Left lobe of liver (tissue), 2 donors: ENCODE results near the gene IGF2R. TPM values are rescaled to one million over a fixed set of nuclear protein-coding genes. Genes with fewer than 3 reads are reported as not detected.
A peak's percentile ranks its signal among the peaks of the same experiment; 100 is the strongest.

Experiments used
- ATAC-seq: fragments of 200-7000 bp; cut with Tn5 transposase; one replicate; pipeline ENCODE4 v1.9.1; 2020; ENCODE audit warnings: mild to moderate bottlenecking, moderate library complexity
- DNase-seq: peaks from one replicate; pipeline ENCODE4 v3.0.0-alpha.2; 2020; ENCODE audit warnings: low spot score
- total RNA-seq: library from RNA; stranded (reverse); gene quantifications from one replicate; pipeline ENCODE4 v1.2.1, GENCODE V29; 2021
- donor health status: DM: no; HTN: no; CAD: no; lungs with moderate emphysema.
- donor health status: DM: no; HTN: yes; CAD: no.

Gene IGF2R
- total RNA-seq, 1 donor from 2014 or later: 51.5 TPM

DNA sequence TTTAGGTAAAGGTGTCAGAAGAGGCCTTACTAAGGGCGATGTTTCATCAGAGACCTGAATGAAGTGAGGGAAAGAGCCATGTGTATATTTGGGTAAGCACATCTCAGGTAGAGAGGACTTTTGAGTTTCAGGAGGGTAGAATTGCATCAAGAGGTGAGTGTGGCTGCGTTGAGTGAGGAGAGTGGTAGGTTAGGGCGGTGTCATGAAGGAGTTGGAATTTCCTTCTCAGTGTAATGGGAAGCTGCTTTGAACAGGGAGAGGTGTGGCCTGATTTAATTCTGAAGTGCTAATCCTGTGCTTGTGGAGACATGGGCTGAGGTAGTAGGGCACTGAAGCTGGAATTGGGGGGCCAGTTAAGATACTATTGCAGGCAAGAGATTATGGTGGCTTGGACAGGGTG is 53.9 kb downstream of the IGF2R start:
- ATAC-seq (no peak), DNase-seq (no peak)

GRCh38 chr6:160024152-160024551 is 55.3 kb downstream of the IGF2R start:
- no peak for DNase-seq
- no peak for ATAC-seq

GRCh38 chr6:160027076-160027475 is 58.2 kb downstream of the IGF2R start:
- DNase-seq: no peak
- ATAC-seq: no peak

- DNase-seq (no peak), ATAC-seq (no peak)
Observed at GRCh38 chr6:160027931-160028330, 59.0 kb downstream of the IGF2R start.

DNA sequence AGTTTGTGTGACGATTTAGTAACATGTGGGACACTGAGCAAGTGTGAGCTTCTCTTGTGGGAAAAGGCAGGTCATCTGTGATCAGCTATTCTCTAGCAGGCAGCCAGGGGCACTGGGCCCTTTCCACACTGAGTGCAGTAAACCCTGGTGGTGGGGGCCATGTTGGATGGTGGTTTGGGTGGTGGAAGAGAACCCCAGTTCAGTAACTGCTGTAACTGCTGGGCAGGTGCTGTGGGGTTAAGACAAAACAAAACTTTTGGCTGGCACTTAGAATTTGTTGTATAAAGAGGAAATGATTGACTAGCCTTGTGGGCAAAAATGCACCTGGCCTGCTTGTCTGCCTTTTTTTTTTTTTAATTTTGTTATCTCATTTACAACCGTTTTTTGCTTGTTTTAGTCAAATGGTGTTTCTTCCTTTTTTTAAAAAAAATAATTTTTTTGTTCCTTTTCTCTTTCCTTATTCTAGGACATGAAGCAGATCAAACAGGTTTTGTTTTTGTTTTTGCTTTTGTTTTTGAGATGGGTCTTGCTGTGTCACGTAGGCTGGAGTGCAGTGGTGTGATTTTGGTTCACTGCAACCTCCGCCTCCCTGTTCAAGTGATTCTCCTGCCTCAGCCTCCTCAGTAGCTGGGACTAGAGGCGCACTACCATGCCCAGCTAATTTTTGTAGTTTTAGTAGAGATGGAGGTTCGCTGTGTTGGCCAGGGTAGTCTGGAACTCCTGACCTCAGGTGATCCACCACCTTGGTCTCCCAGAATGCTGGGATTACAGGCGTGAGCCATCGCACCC is 59.8 kb downstream of the IGF2R start:
- ATAC-seq: peak; percentile 53
- DNase-seq: no peak

GRCh38 chr6:160029525-160029924 is 60.6 kb downstream of the IGF2R start:
- DNase-seq (no peak), ATAC-seq (no peak)

DNA sequence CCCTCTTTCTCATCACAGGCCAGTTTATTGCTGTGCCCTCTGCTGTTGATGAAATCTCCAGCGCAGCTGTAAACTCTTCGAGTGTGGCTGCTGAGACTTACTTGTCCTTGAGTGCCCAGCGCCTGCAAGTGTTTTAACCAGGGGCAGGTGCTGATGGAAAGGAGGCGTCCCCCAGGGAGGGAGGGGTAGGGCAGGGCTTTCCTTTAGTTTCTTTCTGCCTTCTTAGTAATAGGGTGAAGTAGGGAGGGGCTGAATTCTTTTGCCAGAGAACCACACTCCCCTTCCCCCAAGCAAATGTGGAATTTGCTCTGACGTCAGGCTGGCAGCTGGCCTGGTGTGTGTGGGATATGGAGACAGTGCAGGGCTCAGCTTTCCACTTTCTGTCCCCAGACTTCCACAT is 61.2 kb downstream of the IGF2R start:
- ATAC-seq: peak; percentile 85
- peak; percentile 77 for DNase-seq

DNA sequence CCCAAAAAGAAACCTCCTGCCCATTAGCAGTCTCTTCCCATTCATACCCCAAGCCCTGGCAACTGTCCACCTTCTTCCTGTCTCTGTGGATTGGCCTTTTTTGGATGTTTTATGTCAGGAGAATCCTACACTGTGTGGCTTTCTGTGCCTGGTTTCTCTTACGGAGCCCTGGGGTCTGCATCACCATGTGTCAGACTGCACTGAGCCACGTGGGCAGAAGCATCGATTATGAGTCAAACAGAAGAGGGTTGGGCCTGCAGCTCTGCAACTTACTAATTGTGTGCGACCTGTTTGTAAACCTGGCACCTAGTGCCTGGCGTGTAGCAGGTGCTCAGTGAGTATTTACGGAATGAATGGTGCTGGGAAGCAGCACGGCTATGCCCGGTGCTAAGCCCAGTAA is 62.6 kb downstream of the IGF2R start:
- ATAC-seq (no peak), DNase-seq (no peak)

DNA sequence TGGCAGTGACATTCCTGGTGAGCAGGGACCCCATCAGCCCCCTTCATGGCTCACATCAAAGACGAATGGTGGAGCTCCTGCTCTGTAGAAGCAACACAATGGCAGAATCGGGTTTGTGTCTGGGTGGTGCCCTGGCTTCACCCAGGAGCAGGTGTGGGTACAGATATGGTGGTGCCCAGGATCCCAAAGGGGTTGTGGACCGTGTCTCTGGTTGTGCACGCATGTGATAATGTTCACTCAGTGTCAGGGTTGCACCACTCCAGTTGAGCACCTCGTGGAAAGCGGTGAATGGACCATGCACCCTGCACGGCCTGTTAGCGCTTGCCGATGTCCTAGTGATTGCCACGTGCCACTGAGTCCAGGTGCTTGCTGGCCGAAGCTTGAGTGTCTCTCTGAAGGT is 63.0 kb downstream of the IGF2R start:
- ATAC-seq (no peak), DNase-seq (no peak)

- DNase-seq (no peak), ATAC-seq (no peak)
Observed at GRCh38 chr6:160032538-160032937, 63.7 kb downstream of the IGF2R start.

- peak; percentile 63 for ATAC-seq
Observed at GRCh38 chr6:160034036-160034930, 65.4 kb downstream of the IGF2R start.

GRCh38 chr6:160035241-160035640 is 66.4 kb downstream of the IGF2R start:
- ATAC-seq: no peak

More at GRCh38 chr6:160034036-160034930, 65.4 kb downstream of the IGF2R start:
- DNase-seq: no peak

DNA sequence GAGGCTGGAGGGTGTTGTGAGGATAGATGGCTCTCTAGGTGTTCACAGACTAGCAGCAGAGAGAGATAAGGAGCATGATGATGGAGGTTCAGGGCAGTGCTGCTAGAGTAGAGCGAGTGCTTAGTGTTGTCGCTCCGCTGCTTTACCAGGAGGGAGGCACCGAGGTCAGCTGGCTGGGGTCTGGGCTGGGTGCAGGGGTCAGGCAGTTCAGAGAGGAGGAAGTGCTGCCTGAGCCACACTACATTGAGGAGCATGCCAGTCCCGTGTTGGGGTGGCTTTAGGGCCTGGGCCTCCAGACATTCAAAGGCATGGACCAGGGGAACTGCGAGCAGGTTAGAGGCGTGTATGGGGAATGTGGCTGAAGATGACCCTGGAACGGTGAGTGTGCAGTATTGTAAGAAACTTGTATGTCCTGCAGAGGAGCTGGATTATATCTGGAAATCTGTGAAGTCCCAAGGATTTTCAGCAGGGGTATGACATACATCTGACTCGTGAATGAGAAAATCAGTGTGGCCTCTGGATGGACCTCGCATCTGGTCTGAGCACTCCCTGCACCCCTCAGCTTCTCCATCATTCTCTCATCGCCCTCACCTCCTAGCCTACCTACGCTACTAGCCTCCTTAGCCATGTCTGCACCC is 66.9 kb downstream of the IGF2R start:
- ATAC-seq: no peak
- DNase-seq: no peak

More at GRCh38 chr6:160035241-160035640, 66.4 kb downstream of the IGF2R start:
- DNase-seq: no peak

- DNase-seq (no peak), ATAC-seq (no peak)
Observed at GRCh38 chr6:160036331-160036695, 67.4 kb downstream of the IGF2R start.

DNA sequence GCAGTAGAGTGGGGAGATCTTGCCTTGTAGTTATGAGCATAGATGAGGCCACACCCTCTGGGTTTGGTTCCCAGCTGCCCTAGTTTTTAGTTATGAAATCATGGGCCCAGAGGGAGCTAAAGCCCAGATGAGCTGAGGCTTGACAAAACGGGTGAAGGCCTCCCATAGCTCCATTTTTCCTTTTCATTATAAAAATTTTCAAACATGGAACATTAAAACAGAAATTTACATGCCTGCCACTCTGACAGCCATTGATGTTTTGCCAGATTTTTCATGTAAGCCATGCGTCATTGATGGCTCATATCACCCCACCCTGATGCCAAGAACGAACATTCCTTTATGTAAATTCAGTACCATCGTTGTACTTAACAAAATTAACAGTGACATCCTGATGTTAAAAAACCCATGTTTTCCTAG is 67.9 kb downstream of the IGF2R start:
- ATAC-seq: peak; percentile 34

DNA sequence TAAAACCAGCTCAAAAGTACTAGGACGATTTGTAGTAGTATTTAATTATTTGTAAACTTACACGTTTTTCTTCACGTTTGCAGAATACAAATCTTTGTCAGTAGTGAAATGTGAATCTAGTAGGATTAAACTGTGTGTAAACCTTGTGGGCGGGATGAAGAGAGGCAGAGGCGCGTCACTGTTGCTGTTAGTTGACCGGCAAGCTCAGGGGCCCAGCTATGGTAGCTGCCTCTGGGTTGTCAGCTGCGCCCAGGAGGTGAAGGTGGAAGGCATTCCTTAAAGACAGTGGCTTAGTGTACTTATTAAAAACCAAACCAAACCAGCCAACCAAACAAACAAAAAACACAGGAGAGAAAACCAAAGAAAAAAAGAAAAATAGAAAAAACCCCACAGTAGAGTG is 69.6 kb downstream of the IGF2R start:
- DNase-seq (no peak), ATAC-seq (no peak)

More for the DNA sequence above, 67.9 kb downstream of the IGF2R start:
- no peak for DNase-seq

GRCh38 chr6:160039441-160039840 is 70.6 kb downstream of the IGF2R start:
- ATAC-seq (no peak), DNase-seq (no peak)

DNA sequence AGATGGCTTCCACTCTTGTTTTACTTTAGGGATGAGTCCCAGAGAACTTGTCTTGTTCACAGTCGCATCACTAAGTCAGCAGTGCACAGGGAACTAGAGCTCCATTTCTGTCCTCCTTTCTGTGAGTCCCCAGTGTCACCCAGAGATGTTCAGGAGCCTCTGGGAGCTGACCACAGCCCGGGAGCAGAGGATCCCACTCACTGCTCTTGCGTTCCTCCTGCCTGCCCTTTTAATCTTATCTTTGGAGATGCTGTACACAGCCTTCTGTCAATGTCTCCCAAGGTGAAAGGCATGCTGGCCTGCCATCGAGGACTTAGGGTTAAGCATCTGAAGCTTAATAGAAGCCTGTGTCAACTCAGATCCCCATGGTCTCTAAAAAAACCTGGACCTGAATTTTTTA is 71.2 kb downstream of the IGF2R start:
- no peak for ATAC-seq

DNA sequence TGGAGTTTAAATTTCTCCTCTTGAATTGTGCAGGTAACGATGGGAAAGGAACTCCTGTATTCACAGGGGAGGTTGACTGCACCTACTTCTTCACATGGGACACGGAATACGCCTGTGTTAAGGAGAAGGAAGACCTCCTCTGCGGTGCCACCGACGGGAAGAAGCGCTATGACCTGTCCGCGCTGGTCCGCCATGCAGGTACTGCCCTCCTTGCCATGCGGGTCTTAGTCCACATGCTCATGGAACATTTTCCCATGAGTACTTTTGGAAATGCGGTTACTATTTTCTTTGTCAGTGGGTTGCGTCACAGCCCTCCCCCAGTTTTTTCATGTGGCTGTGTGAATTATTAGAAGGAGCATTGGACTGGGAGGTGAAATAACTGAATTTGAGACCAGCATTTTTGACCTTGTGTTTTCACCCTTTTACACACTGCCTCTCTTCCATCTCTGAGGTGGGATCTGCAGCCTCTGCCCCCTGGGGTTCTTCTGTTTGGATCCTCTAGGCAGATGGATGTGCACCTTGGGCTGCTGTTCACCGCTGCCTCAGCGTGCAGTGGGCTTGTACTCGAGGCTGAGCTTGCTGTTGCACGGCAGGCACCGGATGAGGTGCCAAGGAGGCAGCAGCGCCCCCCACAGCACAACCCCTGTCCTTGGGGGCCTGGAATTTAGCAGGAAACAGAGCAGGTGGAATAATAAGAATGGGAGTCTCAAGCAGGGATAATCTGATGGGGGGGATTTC is 71.8 kb downstream of the IGF2R start:
- no peak for DNase-seq
- ATAC-seq: no peak

More for the DNA sequence above, 71.2 kb downstream of the IGF2R start:
- DNase-seq: no peak

- peak; percentile 93 for DNase-seq
- peak; percentile 91 for ATAC-seq
Observed at GRCh38 chr6:160041608-160042007, 72.7 kb downstream of the IGF2R start.
